ENCODE results near the gene E4F1. TPM values are rescaled to one million over a fixed set of nuclear protein-coding genes. Genes with fewer than 3 reads are reported as not detected.

E4F1 gene
- total RNA-seq, 1 experiment from 2014 or later, result 14.8 TPM

- Histone ChIP-seq H3K27ac (ENCODE audit: low read length) (peak overlapping the region; percentile 67), H3K9ac (ENCODE audit: low read length) (peak overlapping the region; percentile 98), H3K4me3 (ENCODE audit: low read length) (peak overlapping the region; percentile 95), H3K9me2 (replicated peaks; ENCODE audit: insufficient read depth, low read length) (no peaks in the 10 kb centered on the region), H3K36me3 (ENCODE audit: insufficient read depth, low read length) (0 out of 2 replicates have a peak, but pooled peaks cover 5% of the 10 kb centered on the region), H2AFZ (ENCODE audit: low read length) (no peak overlapping the region; the same call in 1 of the 2 replicates), H3K4me1 (ENCODE audit: low read length) (peaks cover 29% of the 10 kb centered on the region), H3K27me3 (ENCODE audit: low read length) (no peaks in the 10 kb centered on the region), H3K9me3 (ENCODE audit: low read length) (no peaks in the 10 kb centered on the region), H3K79me2 (ENCODE audit: low read length) (peaks cover 25% of the 10 kb centered on the region), H4K20me1 (ENCODE audit: insufficient read depth, low read depth, low read length) (no peaks in the 10 kb centered on the region), H3K4me2 (ENCODE audit: low read depth, low read length, poor library complexity, severe bottlenecking) (peak overlapping the region; percentile 96)
- no peak for DNase-seq
These were observed 17.5 kb upstream of the E4F1 start for GRCh38 chr16:2205967-2206313.

GRCh38 chr16:2206420-2206779 lies 17.0 kb upstream of the E4F1 start:
- no peaks in the 10 kb centered on the region for H3K27me3 ChIP-seq (ENCODE audit: low read length)
- peaks cover 29% of the 10 kb centered on the region for H3K4me1 ChIP-seq (ENCODE audit: low read length)
- H4K20me1 ChIP-seq (ENCODE audit: insufficient read depth, low read depth, low read length), result no peaks in the 10 kb centered on the region
- peaks cover 25% of the 10 kb centered on the region for H3K79me2 ChIP-seq (ENCODE audit: low read length)
- H3K9me3 ChIP-seq (ENCODE audit: low read length), result no peaks in the 10 kb centered on the region
- H3K9ac ChIP-seq (ENCODE audit: low read length), result peak overlapping the region; percentile 98
- H2AFZ ChIP-seq (ENCODE audit: low read length), result no peak overlapping the region
- no peaks in the 10 kb centered on the region for H3K9me2 ChIP-seq (replicated peaks; ENCODE audit: insufficient read depth, low read length)
- H3K4me2 ChIP-seq (ENCODE audit: low read depth, low read length, poor library complexity, severe bottlenecking), result peak overlapping the region; percentile 96
- 0 out of 2 replicates have a peak, but pooled peaks cover 5% of the 10 kb centered on the region for H3K36me3 ChIP-seq (ENCODE audit: insufficient read depth, low read length)
- no peak for DNase-seq
- H3K4me3 ChIP-seq (ENCODE audit: low read length), result peak overlapping the region; percentile 95
- peak overlapping the region; percentile 67 for H3K27ac ChIP-seq (ENCODE audit: low read length)

GRCh38 chr16:2206780-2207433 lies 16.5 kb upstream of the E4F1 start:
- no peak for DNase-seq
- Histone ChIP-seq H4K20me1 (ENCODE audit: insufficient read depth, low read depth, low read length) (no peaks in the 10 kb centered on the region), H3K4me2 (ENCODE audit: low read depth, low read length, poor library complexity, severe bottlenecking) (peak overlapping the region; percentile 96), H3K9me3 (ENCODE audit: low read length) (no peaks in the 10 kb centered on the region), H3K9ac (ENCODE audit: low read length) (peak overlapping the region; percentile 98), H3K9me2 (replicated peaks; ENCODE audit: insufficient read depth, low read length) (no peaks in the 10 kb centered on the region), H3K27ac (ENCODE audit: low read length) (peak overlapping the region; percentile 67; the same call in 1 of the 2 replicates), H2AFZ (ENCODE audit: low read length) (no peak overlapping the region), H3K4me1 (ENCODE audit: low read length) (peaks cover 32% of the 10 kb centered on the region), H3K79me2 (ENCODE audit: low read length) (peaks cover 25% of the 10 kb centered on the region), H3K27me3 (ENCODE audit: low read length) (no peaks in the 10 kb centered on the region), H3K4me3 (ENCODE audit: low read length) (peak overlapping the region; percentile 95), H3K36me3 (ENCODE audit: insufficient read depth, low read length) (0 out of 2 replicates have a peak, but pooled peaks cover 5% of the 10 kb centered on the region)

DNA sequence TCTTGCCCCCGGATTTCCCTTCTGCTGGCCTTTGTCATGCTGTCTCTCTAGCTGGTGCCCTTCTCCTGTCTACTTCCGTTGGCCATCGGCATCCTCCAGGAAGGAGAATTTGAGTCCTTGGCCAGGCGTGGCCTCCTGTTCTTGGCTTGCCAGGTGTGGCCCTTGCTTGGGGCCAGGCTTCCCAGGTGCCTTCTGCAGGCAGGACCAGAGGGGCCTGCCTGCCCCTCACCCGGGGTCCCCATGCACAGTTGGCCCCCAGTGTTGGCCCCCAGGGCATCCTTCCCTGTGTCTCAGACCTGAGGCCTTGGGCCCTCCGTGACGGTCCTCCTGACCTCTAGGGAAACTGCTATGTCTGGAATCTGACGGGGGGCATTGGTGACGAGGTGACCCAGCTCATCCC lies 15.5 kb upstream of the E4F1 start:
- H3K27me3 ChIP-seq (ENCODE audit: low read length), result no peaks in the 10 kb centered on the region
- no peak overlapping the region for H3K4me2 ChIP-seq (ENCODE audit: low read depth, low read length, poor library complexity, severe bottlenecking)
- no peak overlapping the region for H2AFZ ChIP-seq (ENCODE audit: low read length)
- H4K20me1 ChIP-seq (ENCODE audit: insufficient read depth, low read depth, low read length), result peaks cover 7% of the 10 kb centered on the region; the same call in 1 of the 2 replicates
- H3K79me2 ChIP-seq (ENCODE audit: low read length), result peaks cover 35% of the 10 kb centered on the region
- peaks cover 42% of the 10 kb centered on the region for H3K4me1 ChIP-seq (ENCODE audit: low read length)
- no peak overlapping the region for H3K4me3 ChIP-seq (ENCODE audit: low read length)
- 0 out of 2 replicates have a peak, but pooled peaks cover 5% of the 10 kb centered on the region for H3K36me3 ChIP-seq (ENCODE audit: insufficient read depth, low read length)
- no peak overlapping the region for H3K9ac ChIP-seq (ENCODE audit: low read length)
- H3K27ac ChIP-seq (ENCODE audit: low read length), result no peak overlapping the region
- no peak for DNase-seq
- H3K9me3 ChIP-seq (ENCODE audit: low read length), result no peaks in the 10 kb centered on the region
- H3K9me2 ChIP-seq (replicated peaks; ENCODE audit: insufficient read depth, low read length), result no peaks in the 10 kb centered on the region

DNA sequence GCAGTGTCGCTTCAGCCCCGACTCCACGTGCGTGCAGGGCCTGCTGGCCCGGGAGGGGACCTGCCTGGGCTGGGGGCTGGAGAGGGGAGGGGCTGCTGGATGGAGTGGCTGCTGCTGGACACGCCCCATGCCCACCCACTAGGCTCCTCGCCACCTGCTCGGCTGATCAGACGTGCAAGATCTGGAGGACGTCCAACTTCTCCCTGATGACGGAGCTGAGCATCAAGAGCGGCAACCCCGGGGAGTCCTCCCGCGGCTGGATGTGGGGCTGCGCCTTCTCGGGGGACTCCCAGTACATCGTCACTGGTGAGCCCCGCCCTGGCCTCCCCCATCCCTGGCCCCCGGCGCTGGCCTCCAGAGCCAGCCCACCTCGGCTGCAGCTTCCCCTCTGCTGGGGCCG lies 15.1 kb upstream of the E4F1 start:
- no peak for DNase-seq
- H3K9me2 ChIP-seq (replicated peaks; ENCODE audit: insufficient read depth, low read length), result no peaks in the 10 kb centered on the region
- H3K27ac ChIP-seq (ENCODE audit: low read length), result no peak overlapping the region
- peaks cover 12% of the 10 kb centered on the region; the same call in 1 of the 2 replicates for H4K20me1 ChIP-seq (ENCODE audit: insufficient read depth, low read depth, low read length)
- peaks cover 39% of the 10 kb centered on the region for H3K79me2 ChIP-seq (ENCODE audit: low read length)
- H3K36me3 ChIP-seq (ENCODE audit: insufficient read depth, low read length), result 0 out of 2 replicates have a peak, but pooled peaks cover 5% of the 10 kb centered on the region
- H3K9ac ChIP-seq (ENCODE audit: low read length), result no peak overlapping the region
- no peak overlapping the region for H2AFZ ChIP-seq (ENCODE audit: low read length)
- peaks cover 46% of the 10 kb centered on the region for H3K4me1 ChIP-seq (ENCODE audit: low read length)
- no peaks in the 10 kb centered on the region for H3K27me3 ChIP-seq (ENCODE audit: low read length)
- H3K4me3 ChIP-seq (ENCODE audit: low read length), result no peak overlapping the region
- no peaks in the 10 kb centered on the region for H3K9me3 ChIP-seq (ENCODE audit: low read length)
- no peak overlapping the region for H3K4me2 ChIP-seq (ENCODE audit: low read depth, low read length, poor library complexity, severe bottlenecking)

- Histone ChIP-seq H3K9me3 (ENCODE audit: low read length) (no peaks in the 10 kb centered on the region), H3K9ac (ENCODE audit: low read length) (no peak overlapping the region), H3K9me2 (replicated peaks; ENCODE audit: insufficient read depth, low read length) (no peaks in the 10 kb centered on the region), H4K20me1 (ENCODE audit: insufficient read depth, low read depth, low read length) (peaks cover 16% of the 10 kb centered on the region; the same call in 1 of the 2 replicates), H2AFZ (ENCODE audit: low read length) (no peak overlapping the region), H3K4me1 (ENCODE audit: low read length) (peaks cover 49% of the 10 kb centered on the region), H3K4me3 (ENCODE audit: low read length) (no peak overlapping the region), H3K79me2 (ENCODE audit: low read length) (peaks cover 44% of the 10 kb centered on the region), H3K27ac (ENCODE audit: low read length) (no peak overlapping the region), H3K27me3 (ENCODE audit: low read length) (no peaks in the 10 kb centered on the region), H3K4me2 (ENCODE audit: low read depth, low read length, poor library complexity, severe bottlenecking) (no peak overlapping the region), H3K36me3 (ENCODE audit: insufficient read depth, low read length) (0 out of 2 replicates have a peak, but pooled peaks cover 5% of the 10 kb centered on the region)
- no peak for DNase-seq
These were observed 14.6 kb upstream of the E4F1 start for GRCh38 chr16:2208772-2209171.

GRCh38 chr16:2209258-2210008 lies 14.0 kb upstream of the E4F1 start:
- H3K4me1 ChIP-seq (ENCODE audit: low read length), result peaks cover 47% of the 10 kb centered on the region
- H3K79me2 ChIP-seq (ENCODE audit: low read length), result peaks cover 50% of the 10 kb centered on the region
- H3K36me3 ChIP-seq (ENCODE audit: insufficient read depth, low read length), result 0 out of 2 replicates have a peak, but pooled peaks cover 5% of the 10 kb centered on the region
- H3K27ac ChIP-seq (ENCODE audit: low read length), result no peak overlapping the region
- no peak overlapping the region for H2AFZ ChIP-seq (ENCODE audit: low read length)
- DNase-seq, result no peak
- H3K4me2 ChIP-seq (ENCODE audit: low read depth, low read length, poor library complexity, severe bottlenecking), result no peak overlapping the region
- H3K4me3 ChIP-seq (ENCODE audit: low read length), result no peak overlapping the region
- no peak overlapping the region for H3K9ac ChIP-seq (ENCODE audit: low read length)
- H4K20me1 ChIP-seq (ENCODE audit: insufficient read depth, low read depth, low read length), result peaks cover 16% of the 10 kb centered on the region; the same call in 1 of the 2 replicates
- no peaks in the 10 kb centered on the region for H3K27me3 ChIP-seq (ENCODE audit: low read length)
- H3K9me3 ChIP-seq (ENCODE audit: low read length), result no peaks in the 10 kb centered on the region
- no peaks in the 10 kb centered on the region for H3K9me2 ChIP-seq (replicated peaks; ENCODE audit: insufficient read depth, low read length)

DNA sequence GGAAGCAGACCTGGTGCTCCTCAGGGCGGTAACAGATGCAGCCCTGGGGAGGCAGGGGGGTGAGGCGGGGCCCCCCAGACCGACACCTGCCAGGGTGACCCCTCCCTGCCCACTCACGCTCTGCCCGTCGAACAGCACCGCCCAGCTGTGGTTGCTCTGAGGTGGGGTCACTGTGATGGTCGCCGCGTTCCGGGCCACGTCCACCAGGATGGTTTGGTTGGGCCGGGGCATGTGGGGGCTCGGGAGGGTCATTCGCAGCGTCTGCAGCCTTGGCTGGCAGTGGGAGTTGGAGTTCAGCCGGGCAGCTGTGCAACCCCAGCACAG lies 13.4 kb upstream of the E4F1 start:
- Histone ChIP-seq H3K27me3 (ENCODE audit: low read length) (no peaks in the 10 kb centered on the region), H2AFZ (ENCODE audit: low read length) (no peak overlapping the region), H3K36me3 (ENCODE audit: insufficient read depth, low read length) (0 out of 2 replicates have a peak, but pooled peaks cover 5% of the 10 kb centered on the region), H3K9ac (ENCODE audit: low read length) (no peak overlapping the region), H3K27ac (ENCODE audit: low read length) (no peak overlapping the region), H3K4me3 (ENCODE audit: low read length) (no peak overlapping the region), H3K9me3 (ENCODE audit: low read length) (no peaks in the 10 kb centered on the region), H4K20me1 (ENCODE audit: insufficient read depth, low read depth, low read length) (peaks cover 16% of the 10 kb centered on the region; the same call in 1 of the 2 replicates), H3K79me2 (ENCODE audit: low read length) (peaks cover 50% of the 10 kb centered on the region), H3K4me2 (ENCODE audit: low read depth, low read length, poor library complexity, severe bottlenecking) (no peak overlapping the region), H3K9me2 (replicated peaks; ENCODE audit: insufficient read depth, low read length) (no peaks in the 10 kb centered on the region), H3K4me1 (ENCODE audit: low read length) (peaks cover 42% of the 10 kb centered on the region)
- no peak for DNase-seq
